RCC 7860 (cell line): ENCODE data around the gene TGFBR2.

ENCODE experiments used
- DNase-seq: peaks from one replicate; pipeline ENCODE4 v3.0.0-alpha.2; 2015; ENCODE audit warnings: low spot score
- FAIRE-seq: peaks from 2 replicates; lab custom pipeline; 2012; peaks lifted over from hg19 to GRCh38; lab: Jason Lieb, UNC

TGFBR2 gene

GRCh38 chr3:30600572-30600971 is 5.8 kb upstream of the TGFBR2 start:
- DNase-seq (no peak), FAIRE-seq (no peak)

- DNase-seq: no peak
- FAIRE-seq: no peak
Observed at GRCh38 chr3:30602946-30603345, 3.5 kb upstream of the TGFBR2 start.

GRCh38 chr3:30604093-30604492 is 2.3 kb upstream of the TGFBR2 start:
- FAIRE-seq: no peak
- no peak for DNase-seq

GRCh38 chr3:30604558-30604957 is 1.8 kb upstream of the TGFBR2 start:
- DNase-seq (no peak), FAIRE-seq (no peak)

GRCh38 chr3:30605005-30605404 is 1.4 kb upstream of the TGFBR2 start:
- FAIRE-seq (no peak), DNase-seq (no peak)

GRCh38 chr3:30605706-30606300 is 598 bp upstream of the TGFBR2 start:
- FAIRE-seq (no peak), DNase-seq (no peak)

- FAIRE-seq (no peak), DNase-seq (no peak)
Observed at GRCh38 chr3:30607032-30607833, 832 bp downstream of the TGFBR2 start.

- DNase-seq: no peak
Observed at GRCh38 chr3:30608598-30608947, 2.2 kb downstream of the TGFBR2 start.

GRCh38 chr3:30609930-30610701 is 3.7 kb downstream of the TGFBR2 start:
- no peak for FAIRE-seq
- no peak for DNase-seq

More at GRCh38 chr3:30608598-30608947, 2.2 kb downstream of the TGFBR2 start:
- FAIRE-seq: no peak

GRCh38 chr3:30610702-30611368 is 4.4 kb downstream of the TGFBR2 start:
- DNase-seq (no peak), FAIRE-seq (no peak)

GRCh38 chr3:30611613-30612436 is 5.4 kb downstream of the TGFBR2 start:
- FAIRE-seq: peak; percentile 92
- peak; percentile 74 for DNase-seq

- DNase-seq: no peak
- no peak for FAIRE-seq
Observed at GRCh38 chr3:30612437-30613132, 6.2 kb downstream of the TGFBR2 start.

- FAIRE-seq (no peak), DNase-seq (no peak)
Observed at GRCh38 chr3:30613133-30613825, 6.9 kb downstream of the TGFBR2 start.

GRCh38 chr3:30614373-30614772 is 8.0 kb downstream of the TGFBR2 start:
- FAIRE-seq (no peak), DNase-seq (no peak)

GRCh38 chr3:30614943-30615342 is 8.5 kb downstream of the TGFBR2 start:
- FAIRE-seq (no peak), DNase-seq (no peak)

- no peak for DNase-seq
- FAIRE-seq: no peak
Observed at GRCh38 chr3:30615615-30616346, 9.4 kb downstream of the TGFBR2 start.

- no peak for FAIRE-seq
- no peak for DNase-seq
Observed at GRCh38 chr3:30616347-30617027, 10.1 kb downstream of the TGFBR2 start.

- FAIRE-seq: no peak
- DNase-seq: no peak
Observed at GRCh38 chr3:30617069-30617468, 10.7 kb downstream of the TGFBR2 start.
